LNCAP (cell line): ENCODE measurements around the gene SOX18.

Experiments used
- CTCF ChIP-seq: fragments of 450-650 bp; IDR thresholded peaks from 2 replicates; pipeline ENCODE4 v1.5.1; 2017; ENCODE audit warnings: mild to moderate bottlenecking

Gene SOX18

GRCh38 chr20:64055893-64056638 lies 6.6 kb upstream of the SOX18 start:
- TF ChIP-seq CTCF = no peak

- no peak for TF ChIP-seq CTCF
These were observed 6.0 kb upstream of the SOX18 start for GRCh38 chr20:64055396-64055892.

GRCh38 chr20:64053841-64054661 lies 4.6 kb upstream of the SOX18 start:
- TF ChIP-seq CTCF = no peak

- no peak for TF ChIP-seq CTCF
These were observed 3.8 kb upstream of the SOX18 start for GRCh38 chr20:64052987-64053840.

GRCh38 chr20:64052326-64052722 lies 2.9 kb upstream of the SOX18 start:
- TF ChIP-seq CTCF = no peak

GRCh38 chr20:64051561-64052325 lies 2.3 kb upstream of the SOX18 start:
- TF ChIP-seq CTCF = no peak
